ENCODE measurements around the gene HIC1. TPM values are rescaled to one million over a fixed set of nuclear protein-coding genes. Genes with fewer than 3 reads are reported as not detected.

Gene HIC1
- total and polyA plus RNA-seq, 4 donors = 1.1 to 69.2 (median 14.7) TPM

DNA sequence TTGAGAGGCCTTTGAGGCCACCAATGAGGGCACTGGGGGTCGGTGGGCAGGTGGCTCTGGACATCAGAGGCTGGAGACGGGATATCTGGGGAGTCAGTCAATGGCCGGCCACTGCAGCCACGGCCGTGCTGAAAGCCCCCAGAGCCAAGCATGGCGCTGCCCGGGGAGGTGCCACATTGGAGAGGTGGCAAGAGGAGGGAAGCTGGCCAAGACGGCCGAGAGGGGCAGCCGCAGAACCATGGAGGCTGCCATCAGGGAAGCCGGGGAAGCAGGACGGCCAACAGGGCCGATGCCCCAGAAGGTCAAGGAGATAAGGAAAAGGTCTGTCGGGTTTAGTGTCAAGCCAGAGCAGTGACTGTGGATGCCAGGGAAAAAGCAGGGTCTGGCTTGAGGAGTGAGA, 39.6 kb upstream of the HIC1 start:
- Histone ChIP-seq H3K36me3 (ENCODE audit: control insufficient read depth in 1 of 2, insufficient read depth in 2 of 2, low read length in 1 of 2) (no peaks in the 10 kb centered on the region), H3K27ac (ENCODE audit: low read depth in 1 of 2, low read length in 2 of 2) (no peak overlapping the region), H3K4me1 (ENCODE audit: control insufficient read depth in 1 of 2, insufficient read depth in 2 of 2, low read length in 2 of 2) (no peaks in the 10 kb centered on the region), H3K27me3 (ENCODE audit: control insufficient read depth in 1 of 2, insufficient read depth in 2 of 2, low read length in 1 of 2) (no peaks in the 10 kb centered on the region), H3K9me3 (ENCODE audit: control insufficient read depth, low read length) (no peaks in the 10 kb centered on the region), H3K4me3 (ENCODE audit: low read length in 2 of 2) (no peak overlapping the region)
- ATAC-seq (ENCODE audit: low FRiP score) (no peak), DNase-seq (no peak)
- intact Hi-C loops (cut with DNase I) = no loop called here
- WGBS, 2 donors = 83 to 89% methylated on average over 14 of the region's 14 CpGs

DNA sequence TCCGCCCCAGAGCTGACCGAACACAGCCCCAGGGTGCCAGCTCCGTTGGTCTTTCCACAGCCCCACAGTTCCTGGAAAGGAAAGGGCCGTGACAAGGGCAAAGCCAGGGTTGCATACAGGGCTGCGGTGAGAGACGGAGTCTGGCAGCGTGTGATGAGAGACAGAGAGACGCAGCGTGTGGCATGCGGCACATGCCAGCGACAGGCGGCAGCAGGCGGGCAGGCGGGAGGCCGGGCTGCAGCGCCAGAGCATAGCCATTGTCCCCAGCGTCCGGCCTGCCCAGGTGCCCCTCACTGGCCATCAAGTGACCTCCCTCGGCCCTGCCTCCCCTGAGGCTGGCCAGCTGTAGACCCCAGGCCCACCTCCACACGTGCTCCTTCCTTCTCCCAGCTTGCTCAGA, 38.4 kb upstream of the HIC1 start:
- DNase-seq = no peak
- no peak overlapping the region for H3K4me3 ChIP-seq (ENCODE audit: low read length in 2 of 2)
- no peaks in the 10 kb centered on the region for H3K27me3 ChIP-seq (ENCODE audit: control insufficient read depth in 1 of 2, insufficient read depth in 2 of 2, low read length in 1 of 2)
- no peaks in the 10 kb centered on the region for H3K4me1 ChIP-seq (ENCODE audit: control insufficient read depth in 1 of 2, insufficient read depth in 2 of 2, low read length in 2 of 2)
- intact Hi-C loops (cut with DNase I) = no loop called here
- no peak for ATAC-seq (ENCODE audit: low FRiP score)
- H3K27ac ChIP-seq (ENCODE audit: low read depth in 1 of 2, low read length in 2 of 2) = no peak overlapping the region
- WGBS, 2 donors = 89% methylated on average over 20 of the region's 20 CpGs
- H3K9me3 ChIP-seq (ENCODE audit: control insufficient read depth, low read length) = no peaks in the 10 kb centered on the region
- H3K36me3 ChIP-seq (ENCODE audit: control insufficient read depth in 1 of 2, insufficient read depth in 2 of 2, low read length in 1 of 2) = no peaks in the 10 kb centered on the region

DNA sequence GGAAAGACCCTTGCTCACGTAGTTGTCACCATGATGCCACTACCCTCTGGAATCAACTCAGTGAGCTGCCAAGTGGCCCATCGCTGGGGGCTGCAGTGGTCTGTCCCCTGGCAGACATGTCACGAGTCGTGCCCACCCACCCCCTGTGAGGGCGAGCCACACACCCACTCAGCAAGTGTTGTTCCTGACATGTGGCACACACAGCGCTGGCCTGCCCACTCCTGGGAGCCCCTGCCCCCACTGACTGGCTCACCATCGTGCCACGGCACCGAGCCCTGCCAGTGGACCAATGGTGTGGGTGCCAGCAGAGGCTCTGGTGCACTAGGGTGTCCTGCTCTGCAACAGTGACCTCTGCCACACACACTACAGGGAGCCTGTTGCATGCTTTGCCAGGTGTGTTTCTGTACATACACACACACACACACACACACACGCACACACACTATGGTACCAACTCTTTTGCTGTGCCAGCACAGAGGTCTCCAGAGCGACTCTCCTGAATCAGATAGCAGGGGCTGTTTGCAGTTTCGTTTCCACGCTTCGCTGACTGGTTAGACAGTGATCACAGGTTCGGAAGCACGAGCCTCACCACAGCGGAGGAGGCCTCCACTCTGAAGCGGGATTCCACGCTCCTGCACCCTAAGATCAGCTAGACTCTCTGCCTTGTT, 37.5 kb upstream of the HIC1 start:
- Histone ChIP-seq H3K27ac (ENCODE audit: low read depth in 1 of 2, low read length in 2 of 2) (no peak overlapping the region), H3K4me3 (ENCODE audit: low read length in 2 of 2) (no peak overlapping the region), H3K9me3 (ENCODE audit: control insufficient read depth, low read length) (no peaks in the 10 kb centered on the region), H3K27me3 (ENCODE audit: control insufficient read depth in 1 of 2, insufficient read depth in 2 of 2, low read length in 1 of 2) (no peaks in the 10 kb centered on the region), H3K4me1 (ENCODE audit: control insufficient read depth in 1 of 2, insufficient read depth in 2 of 2, low read length in 2 of 2) (no peaks in the 10 kb centered on the region), H3K36me3 (ENCODE audit: control insufficient read depth in 1 of 2, insufficient read depth in 2 of 2, low read length in 1 of 2) (no peaks in the 10 kb centered on the region)
- no peak for ATAC-seq (ENCODE audit: low FRiP score)
- intact Hi-C loops (cut with DNase I) = no loop called here
- 89 to 96% methylated on average over 19 of the region's 19 CpGs for WGBS, 2 donors
- no peak for DNase-seq

DNA sequence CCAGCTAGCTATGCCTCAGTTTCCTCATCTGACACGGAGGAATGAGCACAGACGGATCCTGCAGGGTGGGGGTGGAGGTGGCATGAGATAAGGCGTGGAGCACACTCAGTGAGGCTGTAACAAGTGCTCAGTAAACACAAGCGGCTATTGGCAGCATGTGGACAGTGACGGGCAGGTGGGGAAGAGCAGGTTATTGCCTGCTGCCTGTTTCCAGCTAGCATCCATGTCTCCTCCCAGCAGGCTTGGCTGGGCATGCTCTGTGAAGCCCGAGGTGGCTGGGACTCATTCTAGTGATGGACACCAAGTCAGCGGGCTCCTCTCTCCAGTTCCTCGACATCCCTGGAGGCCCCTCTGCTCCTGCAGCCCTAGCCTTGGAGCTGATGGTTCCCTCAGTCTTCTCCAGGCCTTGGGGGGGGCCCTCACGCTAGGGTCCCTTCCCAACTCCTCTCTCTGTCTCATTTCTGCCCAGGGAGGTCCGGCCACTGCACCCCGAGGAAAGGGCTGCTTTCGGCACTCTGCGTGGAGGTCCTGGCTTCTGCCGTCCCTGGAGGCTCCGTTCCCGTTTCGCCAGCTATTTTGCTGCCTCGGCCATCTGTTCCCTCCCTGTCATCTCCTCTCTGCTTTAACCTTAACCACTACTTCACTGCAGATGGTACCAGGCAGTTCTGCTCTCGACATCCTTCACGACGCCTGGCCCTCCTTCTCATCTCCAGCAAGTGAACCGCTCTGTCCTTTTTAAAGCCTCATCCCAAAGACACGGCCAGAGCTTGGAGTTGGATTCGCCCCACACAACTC, 36.0 kb upstream of the HIC1 start:
- intact Hi-C loops (cut with DNase I) = no loop called here
- no peak overlapping the region for H3K27ac ChIP-seq (ENCODE audit: low read depth in 1 of 2, low read length in 2 of 2)
- H3K27me3 ChIP-seq (ENCODE audit: control insufficient read depth in 1 of 2, insufficient read depth in 2 of 2, low read length in 1 of 2) = no peaks in the 10 kb centered on the region
- H3K4me1 ChIP-seq (ENCODE audit: control insufficient read depth in 1 of 2, insufficient read depth in 2 of 2, low read length in 2 of 2) = no peaks in the 10 kb centered on the region
- DNase-seq (no peak), ATAC-seq (ENCODE audit: low FRiP score) (no peak)
- H3K4me3 ChIP-seq (ENCODE audit: low read length in 2 of 2) = no peak overlapping the region
- H3K36me3 ChIP-seq (ENCODE audit: control insufficient read depth in 1 of 2, insufficient read depth in 2 of 2, low read length in 1 of 2) = no peaks in the 10 kb centered on the region
- 74 to 79% methylated on average over 24 of the region's 24 CpGs for WGBS, 2 donors
- H3K9me3 ChIP-seq (ENCODE audit: control insufficient read depth, low read length) = no peaks in the 10 kb centered on the region

DNA sequence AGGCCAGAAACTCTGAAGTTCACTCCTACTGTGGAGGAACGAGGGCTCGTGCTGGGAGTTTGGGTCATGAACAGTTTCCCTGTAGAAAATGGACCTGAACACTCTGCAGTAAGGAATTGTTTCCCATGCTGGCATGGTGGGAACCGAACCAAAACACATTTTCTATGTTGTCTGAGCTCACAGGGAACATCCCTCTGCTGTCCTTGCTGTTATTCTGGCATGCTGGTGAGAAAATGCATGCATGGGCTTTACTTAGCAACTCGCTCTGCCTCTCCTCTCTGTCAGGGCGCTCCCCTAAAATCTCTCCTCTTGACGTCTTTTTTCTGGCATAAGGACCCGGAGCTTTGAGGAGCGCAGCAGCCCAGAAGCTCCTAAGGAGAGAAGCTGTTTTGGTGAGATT, 35.2 kb upstream of the HIC1 start:
- intact Hi-C loops (cut with DNase I) = no loop called here
- DNase-seq (no peak), ATAC-seq (ENCODE audit: low FRiP score) (no peak)
- no peaks in the 10 kb centered on the region for H3K27me3 ChIP-seq (ENCODE audit: control insufficient read depth in 1 of 2, insufficient read depth in 2 of 2, low read length in 1 of 2)
- H3K4me3 ChIP-seq (ENCODE audit: low read length in 2 of 2) = no peak overlapping the region
- H3K4me1 ChIP-seq (ENCODE audit: control insufficient read depth in 1 of 2, insufficient read depth in 2 of 2, low read length in 2 of 2) = no peaks in the 10 kb centered on the region
- no peaks in the 10 kb centered on the region for H3K9me3 ChIP-seq (ENCODE audit: control insufficient read depth, low read length)
- H3K36me3 ChIP-seq (ENCODE audit: control insufficient read depth in 1 of 2, insufficient read depth in 2 of 2, low read length in 1 of 2) = no peaks in the 10 kb centered on the region
- WGBS, 2 donors = 78 to 89% methylated on average over 8 of the region's 8 CpGs
- H3K27ac ChIP-seq (ENCODE audit: low read depth in 1 of 2, low read length in 2 of 2) = no peak overlapping the region

DNA sequence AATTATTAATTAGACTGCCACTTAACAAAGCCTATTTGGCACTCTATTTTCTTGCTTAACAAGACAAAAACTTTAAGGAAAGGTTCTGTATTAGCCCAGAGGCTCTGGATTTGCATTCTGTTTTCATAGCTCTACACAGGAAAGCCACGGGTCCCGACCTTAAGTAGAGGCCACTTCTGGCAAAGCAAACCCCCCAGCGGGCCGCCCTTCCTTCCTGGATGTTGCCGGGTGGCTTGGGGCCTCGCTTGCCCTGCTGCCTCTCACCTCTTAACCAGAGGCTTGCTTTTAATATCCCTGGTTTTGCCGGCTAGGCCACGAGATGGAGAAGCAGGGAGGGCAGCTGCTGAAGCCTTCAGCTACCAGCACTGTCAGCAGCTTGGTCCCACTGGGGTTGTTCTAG, 34.2 kb upstream of the HIC1 start:
- intact Hi-C loops (cut with DNase I) = no loop called here
- H3K36me3 ChIP-seq (ENCODE audit: control insufficient read depth in 1 of 2, insufficient read depth in 2 of 2, low read length in 1 of 2) = no peaks in the 10 kb centered on the region
- DNase-seq = no peak
- H3K4me1 ChIP-seq (ENCODE audit: control insufficient read depth in 1 of 2, insufficient read depth in 2 of 2, low read length in 2 of 2) = no peaks in the 10 kb centered on the region
- H3K27ac ChIP-seq (ENCODE audit: low read depth in 1 of 2, low read length in 2 of 2) = no peak overlapping the region
- H3K4me3 ChIP-seq (ENCODE audit: low read length in 2 of 2) = no peak overlapping the region
- H3K9me3 ChIP-seq (ENCODE audit: control insufficient read depth, low read length) = no peaks in the 10 kb centered on the region
- H3K27me3 ChIP-seq (ENCODE audit: control insufficient read depth in 1 of 2, insufficient read depth in 2 of 2, low read length in 1 of 2) = no peaks in the 10 kb centered on the region
- ATAC-seq (ENCODE audit: low FRiP score) = no peak
- 79 to 89% methylated on average over 8 of the region's 8 CpGs for WGBS, 2 donors

DNA sequence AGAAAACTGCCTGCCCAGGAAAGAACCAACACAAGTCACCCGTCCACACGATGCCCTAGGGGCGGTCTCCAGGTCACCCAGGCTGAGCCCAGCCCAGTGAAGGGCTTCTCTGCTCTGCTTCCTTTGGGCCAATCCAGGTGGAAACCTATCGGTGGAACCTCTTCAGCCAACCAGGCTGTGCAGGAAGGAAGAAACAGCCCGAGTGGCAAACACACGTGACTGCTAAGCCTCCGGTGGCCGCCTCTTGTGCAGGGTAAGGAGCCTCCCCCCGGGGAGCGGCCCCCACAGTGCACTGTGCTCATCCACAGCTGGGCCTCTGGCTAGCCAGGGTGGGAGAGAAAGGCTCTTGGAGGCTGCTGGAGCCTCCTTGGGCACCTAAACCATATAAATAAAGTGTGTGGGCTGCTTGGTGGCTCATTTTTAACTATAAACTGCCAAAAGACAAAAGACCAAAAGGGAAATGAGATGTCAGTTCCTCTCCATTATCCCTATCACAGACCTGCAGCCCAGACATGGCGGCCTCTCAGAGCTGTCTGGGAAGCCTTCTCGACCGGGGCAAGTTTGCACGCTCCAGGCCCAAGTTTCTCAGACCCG, 32.2 kb upstream of the HIC1 start:
- 90% methylated on average over 15 of the region's 15 CpGs for WGBS, 2 donors
- H3K4me1 ChIP-seq (ENCODE audit: control insufficient read depth in 1 of 2, insufficient read depth in 2 of 2, low read length in 2 of 2) = no peaks in the 10 kb centered on the region
- DNase-seq (no peak), ATAC-seq (ENCODE audit: low FRiP score) (no peak)
- intact Hi-C loops (cut with DNase I) = no loop called here
- H3K4me3 ChIP-seq (ENCODE audit: low read length in 2 of 2) = no peak overlapping the region
- no peaks in the 10 kb centered on the region for H3K36me3 ChIP-seq (ENCODE audit: control insufficient read depth in 1 of 2, insufficient read depth in 2 of 2, low read length in 1 of 2)
- no peaks in the 10 kb centered on the region for H3K9me3 ChIP-seq (ENCODE audit: control insufficient read depth, low read length)
- H3K27ac ChIP-seq (ENCODE audit: low read depth in 1 of 2, low read length in 2 of 2) = no peak overlapping the region
- H3K27me3 ChIP-seq (ENCODE audit: control insufficient read depth in 1 of 2, insufficient read depth in 2 of 2, low read length in 1 of 2) = no peaks in the 10 kb centered on the region

DNA sequence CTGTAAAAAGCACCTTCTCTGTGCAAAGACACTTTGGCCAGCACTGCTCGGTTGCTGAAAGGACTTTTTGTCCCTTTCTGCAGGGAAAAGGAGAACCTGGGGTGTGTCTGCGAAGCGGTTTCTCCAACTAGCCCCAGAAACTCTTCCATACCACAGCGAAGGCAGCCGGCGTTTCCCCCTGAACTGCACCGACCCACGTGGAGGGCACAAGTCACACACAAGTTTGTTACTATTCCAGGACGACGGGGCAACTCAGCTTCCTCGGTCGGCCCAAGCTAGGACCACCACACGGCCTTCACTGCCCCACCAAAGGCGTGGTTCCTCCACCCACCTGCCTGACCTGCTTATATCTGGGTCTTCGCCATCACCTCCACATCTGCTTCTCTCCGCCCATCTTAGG, 31.6 kb upstream of the HIC1 start:
- DNase-seq = no peak
- Histone ChIP-seq H3K27ac (ENCODE audit: low read depth in 1 of 2, low read length in 2 of 2) (no peak overlapping the region), H3K4me1 (ENCODE audit: control insufficient read depth in 1 of 2, insufficient read depth in 2 of 2, low read length in 2 of 2) (no peaks in the 10 kb centered on the region), H3K36me3 (ENCODE audit: control insufficient read depth in 1 of 2, insufficient read depth in 2 of 2, low read length in 1 of 2) (no peaks in the 10 kb centered on the region), H3K9me3 (ENCODE audit: control insufficient read depth, low read length) (no peaks in the 10 kb centered on the region), H3K27me3 (ENCODE audit: control insufficient read depth in 1 of 2, insufficient read depth in 2 of 2, low read length in 1 of 2) (no peaks in the 10 kb centered on the region), H3K4me3 (ENCODE audit: low read length in 2 of 2) (no peak overlapping the region)
- 66 to 79% methylated on average over 16 of the region's 16 CpGs for WGBS, 2 donors
- no peak for ATAC-seq (ENCODE audit: low FRiP score)
- intact Hi-C loops (cut with DNase I) = no loop called here

Data from aorta (tissue), 5 donors.